HepG2 (cell line): ENCODE results near the gene ZFP36L2. TPM values are rescaled to one million over a fixed set of nuclear protein-coding genes. Genes with fewer than 3 reads are reported as not detected.

Experiments used
- ATAC-seq: fragments of 200-7000 bp; cut with Tn5 transposase; 3 replicates; pipeline ENCODE4 v1.9.1; 2020; ENCODE audit warnings: mild to moderate bottlenecking, moderate library complexity
- BruUV-seq: library from RNA; stranded (reverse); fragments of 400-500 nt; replicated peaks from 2 replicates; lab custom pipeline; 2021; lab: Mats Ljungman, UMichigan
- CTCF ChIA-PET: fragments of 300-600 bp; formaldehyde crosslinking; extraction: SDS; loops from one replicate; lab custom pipeline; 2021; ENCODE audit warnings: low total read pairs, inconsistent platforms, low intra/inter-chr PET ratio; lab: Yijun Ruan, JAX
- POLR2A ChIA-PET: fragments of 350-600 bp; sonication (Branson Sonifier 250); formaldehyde crosslinking; loops from one replicate; lab custom pipeline; 2020; ENCODE audit warnings: antibody characterized with exemption, inconsistent platforms; lab: Yijun Ruan, JAX
- DNase-seq: peaks from one replicate; pipeline ENCODE4 v3.0.0-alpha.2; 2015; ENCODE audit warnings: low spot score
- FAIRE-seq: peaks from 3 replicates; lab custom pipeline; 2011; peaks lifted over from hg19 to GRCh38; lab: Jason Lieb, UNC
- H2AFZ ChIP-seq: one replicate; pipeline ENCODE4 v1.6.1; 2011; ENCODE audit warnings: low read length, inconsistent platforms
- H3K27ac ChIP-seq: fragments of 300-600 bp; 3 replicates; pipeline ENCODE4 v1.8.0; 2011; ENCODE audit warnings: mixed run types, mild to moderate bottlenecking, mixed read lengths, low read length, inconsistent platforms; ENCODE audit not compliant: insufficient read depth; ENCODE audit errors: extremely low read length
- H3K27me3 ChIP-seq, 2 experiments: fragments of 200-600 bp in 1 of 2; 2 replicates in 1 of 2; 3 replicates in 1 of 2; pipeline versions ENCODE4 v1.6.0 to v1.8.0; 2011; ENCODE audit warnings: low read length in 2 of 2, mild to moderate bottlenecking in 2 of 2, moderate library complexity in 2 of 2, inconsistent platforms in 1 of 2; ENCODE audit not compliant: insufficient read depth in 2 of 2, control insufficient read depth in 1 of 2
- H3K36me3 ChIP-seq, 2 experiments: fragments of 200-600 bp in 1 of 2; replicated peaks in 1 of 2; 2 replicates in 1 of 2; 3 replicates in 1 of 2; pipeline versions ENCODE4 v1.5.1 to v1.8.0; 2011; ENCODE audit warnings: low read length in 2 of 2, inconsistent platforms in 1 of 2; ENCODE audit not compliant: insufficient read depth in 2 of 2, control insufficient read depth in 1 of 2
- H3K4me1 ChIP-seq: 2 replicates; pipeline ENCODE4 v1.5.1; 2012; ENCODE audit warnings: low read length, inconsistent platforms; ENCODE audit not compliant: insufficient read depth
- H3K4me2 ChIP-seq: 2 replicates; pipeline ENCODE4 v1.6.0; 2011; ENCODE audit warnings: low read depth, low read length, inconsistent platforms
- H3K4me3 ChIP-seq, 3 experiments: fragments of 200-600 bp in 1 of 3; sonication (generic), shearing (Covaris generic) in 1 of 3; replicated peaks in 1 of 3; 2 replicates each; pipeline ENCODE4 v1.5.1; 2011 to 2016; ENCODE audit warnings: low read length in 3 of 3, inconsistent platforms in 2 of 3, low read depth in 2 of 3, mild to moderate bottlenecking in 2 of 3, control low read depth in 1 of 3, mixed read lengths in 1 of 3; ENCODE audit not compliant: insufficient read depth in 1 of 3
- H3K79me2 ChIP-seq: one replicate; pipeline ENCODE4 v1.6.1; 2011; ENCODE audit warnings: low read length, inconsistent platforms; ENCODE audit not compliant: insufficient read depth
- H3K9ac ChIP-seq: 2 replicates; pipeline ENCODE4 v1.6.0; 2011; ENCODE audit warnings: mild to moderate bottlenecking, low read depth, low read length, inconsistent platforms; ENCODE audit not compliant: insufficient read depth
- H3K9me3 ChIP-seq: 2 replicates; pipeline ENCODE4 v1.5.1; 2012; ENCODE audit warnings: mild to moderate bottlenecking, low read length
- H4K20me1 ChIP-seq: 2 replicates; pipeline ENCODE4 v1.6.0; 2011; ENCODE audit warnings: inconsistent platforms, mild to moderate bottlenecking, low read length, moderate library complexity; ENCODE audit not compliant: insufficient read depth
- ATF1 ChIP-seq: IDR thresholded peaks from 2 replicates; pipeline ENCODE4 v1.6.1; 2016; ENCODE audit warnings: mild to moderate bottlenecking, control low read depth
- PPARG ChIP-seq: conservative IDR thresholded peaks from 2 replicates; pipeline ENCODE4 v1.6.1; 2016; ENCODE audit warnings: missing biosample characterization, missing genetic modification reagents
- STAG1 ChIP-seq: sonication (generic); formaldehyde crosslinking; IDR thresholded peaks from 2 replicates; pipeline ENCODE4 v1.4.0; 2020; ENCODE audit warnings: missing genetic modification reagents
- TARDBP ChIP-seq: sonication (generic); formaldehyde crosslinking; IDR thresholded peaks from 2 replicates; pipeline ENCODE4 v1.8.0; 2022; ENCODE audit warnings: mild to moderate bottlenecking, missing genetic modification reagents
- ZFP82 ChIP-seq: sonication (generic); formaldehyde crosslinking; IDR thresholded peaks from 2 replicates; pipeline ENCODE4 v1.5.1; 2020; ENCODE audit warnings: mild to moderate bottlenecking, missing genetic modification reagents, borderline replicate concordance
- ZNF20 ChIP-seq: sonication (generic); formaldehyde crosslinking; IDR thresholded peaks from 2 replicates; pipeline ENCODE4 v1.4.0; 2020; ENCODE audit warnings: mild to moderate bottlenecking, moderate library complexity, missing genetic modification reagents
- WGBS: methylation state at CpG from one replicate; pipeline ENCODE4 v1.1.6; 2017; ENCODE audit warnings: low lambda C conversion rate; 5-methylcytosine and 5-hydroxymethylcytosine counted together
- in situ Hi-C: cut with HindIII; loops from 2 replicates; pipeline ENCODE4 v1.10.0; 2017; ENCODE audit warnings: low pct_unique_long_range_greater_than_20kb; ENCODE audit not compliant: extremely low pct_ligation_motif_present
- intact Hi-C: fragments of 100-400 bp; cut with micrococcal nuclease; formaldehyde crosslinking; loops from one replicate; pipeline ENCODE4 v1.10.0; 2022; ENCODE audit not compliant: unreplicated experiment
- polyA plus RNA-seq, 8 experiments: library from polyadenylated mRNA; depleted of rRNA in 3 of 8; stranded (reverse) in 7 of 8; unstranded in 1 of 8; fragments of >200 nt; fragmentation: Illumina TruSeq in 4 of 8; extraction: Trizol in 4 of 8; gene quantifications; 2 replicates each; pipeline versions ENCODE4 v1.2.1 to v1.2.3, GENCODE V29; 2011 to 2016; ENCODE audit warnings: low read depth in 4 of 8, missing spikeins in 1 of 8, mixed read lengths in 1 of 8; ENCODE audit not compliant: insufficient read depth in 1 of 8
- total RNA-seq, 5 experiments: library from RNA; depleted of rRNA; stranded (reverse); fragments of >200 nt; fragmentation: Illumina TruSeq; extraction: Trizol; gene quantifications; 2 replicates each; pipeline ENCODE4 v1.2.3, GENCODE V29; 2016; ENCODE audit warnings: low read depth in 1 of 5
- TF ChIP-seq, protein P1 (sequence below): sonication (generic); formaldehyde crosslinking; IDR thresholded peaks from 2 replicates; pipeline ENCODE4 v1.5.0; 2020; ENCODE audit warnings: mild to moderate bottlenecking, missing genetic modification reagents, moderate library complexity

ZFP36L2 gene
- total and polyA plus RNA-seq, 2 of the 13 experiments (the other 11 are each of a cell fraction or from before 2014, with no cell fraction given) = 11.2 to 21.8 TPM

DNA sequence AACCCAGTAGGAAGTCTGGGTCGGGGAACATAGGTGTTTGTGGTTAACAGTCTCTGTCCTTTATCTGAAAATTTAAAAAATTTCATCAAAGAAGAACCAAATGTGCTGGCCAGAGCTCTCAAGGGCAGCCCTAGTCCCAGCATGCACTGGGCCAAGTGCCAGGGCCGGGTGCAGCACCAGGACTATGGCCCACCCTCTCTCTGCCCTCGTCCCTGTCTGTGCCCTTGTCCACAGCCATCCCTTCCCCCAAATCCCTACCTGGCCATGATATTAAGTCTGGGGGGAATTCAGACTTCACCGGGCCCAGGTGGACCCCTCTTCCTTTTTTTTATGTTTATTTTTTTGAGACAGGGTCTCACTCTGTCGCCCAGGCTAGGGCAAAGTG lies 14.4 kb upstream of the ZFP36L2 start:
- CTCF ChIA-PET = no interaction called here

DNA sequence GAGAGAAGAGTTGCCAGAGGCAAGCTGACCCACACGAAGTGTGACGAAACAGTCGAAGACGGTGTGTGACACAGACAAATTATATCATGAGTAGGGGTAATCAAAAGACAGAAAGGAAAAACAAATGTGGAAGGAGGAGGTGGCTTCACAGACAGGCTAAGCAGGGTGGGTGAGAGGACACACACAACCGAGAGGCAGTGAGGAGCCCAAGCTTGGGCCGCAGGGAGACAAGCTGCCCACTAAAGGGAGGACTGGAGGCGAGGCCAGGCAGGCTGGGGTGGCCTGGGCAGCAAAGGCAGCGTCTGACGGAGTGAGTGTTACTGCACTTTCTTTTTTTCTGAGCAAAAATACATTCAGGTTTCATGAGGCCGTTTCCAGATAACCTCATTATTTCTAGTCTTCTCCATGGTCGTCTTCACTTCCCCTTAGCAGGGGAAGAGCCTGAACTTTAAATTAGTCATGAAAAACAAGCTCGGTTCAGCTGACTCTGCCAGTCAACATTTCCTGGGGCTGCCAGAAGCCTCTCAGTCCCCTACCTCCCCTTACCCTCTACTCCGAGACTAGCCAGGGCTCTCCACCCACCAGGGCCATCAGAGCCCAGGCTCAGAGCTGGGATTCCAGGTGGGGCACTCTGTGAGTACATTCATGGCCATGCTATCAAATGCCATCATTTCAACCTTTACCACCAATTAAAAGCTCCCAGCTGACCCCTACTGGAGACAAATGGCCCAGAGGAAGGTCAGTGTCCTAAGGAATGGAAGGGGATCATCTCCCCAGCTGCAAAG lies 13.8 kb upstream of the ZFP36L2 start:
- FAIRE-seq = no peak

More for the DNA sequence above, 14.4 kb upstream of the ZFP36L2 start:
- no peak for DNase-seq
- H4K20me1 ChIP-seq = no peaks in the 10 kb centered on the region
- intact Hi-C loops = no loop called here
- H3K27me3 ChIP-seq = no peaks in the 10 kb centered on the region
- 95% methylated on average over 5 of the region's 5 CpGs for WGBS
- no TSS peak for BruUV-seq
- in situ Hi-C loops = no loop called here
- no peak overlapping the region for H3K9ac ChIP-seq
- no peak overlapping the region for H2AFZ ChIP-seq
- TF ChIP-seq TARDBP (CRISPR knock-in tag) = no peak
- TF ChIP-seq ZNF20 = no peak
- no peak for TF ChIP-seq ATF1 (CRISPR knock-in tag)
- peaks cover 0 to 15% of the 10 kb centered on the region in 2 experiments; a peak in 1 of 5 replicates for H3K36me3 ChIP-seq
- no peak for FAIRE-seq
- no peaks in the 10 kb centered on the region for H3K4me1 ChIP-seq
- no peaks in the 10 kb centered on the region for H3K79me2 ChIP-seq
- no peak overlapping the region for H3K4me2 ChIP-seq
- H3K27ac ChIP-seq = no peak overlapping the region
- no peaks in the 10 kb centered on the region for H3K9me3 ChIP-seq
- POLR2A ChIA-PET = interaction anchor here (1.4 to 1.6 kb wide), 2 partner anchors 14 to 19 kb away, joined by 3 to 7 read pairs; partner anchors contain the start of gene ZFP36L2
- H3K4me3 ChIP-seq = no peak overlapping the region
- peak; percentile 14; the same call in 2 of the 3 replicates for ATAC-seq

More for the DNA sequence above, 13.8 kb upstream of the ZFP36L2 start:
- Histone ChIP-seq H3K9ac (no peak overlapping the region), H2AFZ (no peak overlapping the region), H3K4me2 (no peak overlapping the region), H3K27me3 (no peaks in the 10 kb centered on the region), H3K9me3 (no peaks in the 10 kb centered on the region), H3K36me3 (peaks cover 0 to 15% of the 10 kb centered on the region in 2 experiments; a peak in 1 of 5 replicates), H4K20me1 (no peaks in the 10 kb centered on the region), H3K4me3 (no peak overlapping the region), H3K27ac (no peak overlapping the region), H3K4me1 (no peaks in the 10 kb centered on the region), H3K79me2 (no peaks in the 10 kb centered on the region)
- POLR2A ChIA-PET = interaction anchor here (1.0 to 1.6 kb wide), 3 partner anchors 9 to 18 kb away, joined by 3 to 7 read pairs (median 3); partner anchors contain the start of gene ZFP36L2
- WGBS = 94% methylated on average over 13 of the region's 13 CpGs
- CTCF ChIA-PET = no interaction called here
- in situ Hi-C loops = no loop called here
- DNase-seq (no peak), ATAC-seq (peak; percentile 36; the same call in 2 of the 3 replicates)
- intact Hi-C loops = no loop called here
- TF ChIP-seq ZFP82 (no peak), PPARG (0 out of 2 replicates have a peak, but pooled peaks have one; percentile 28), STAG1 (CRISPR knock-in tag) (peak; percentile 56)
- TF ChIP-seq, protein P1, sequence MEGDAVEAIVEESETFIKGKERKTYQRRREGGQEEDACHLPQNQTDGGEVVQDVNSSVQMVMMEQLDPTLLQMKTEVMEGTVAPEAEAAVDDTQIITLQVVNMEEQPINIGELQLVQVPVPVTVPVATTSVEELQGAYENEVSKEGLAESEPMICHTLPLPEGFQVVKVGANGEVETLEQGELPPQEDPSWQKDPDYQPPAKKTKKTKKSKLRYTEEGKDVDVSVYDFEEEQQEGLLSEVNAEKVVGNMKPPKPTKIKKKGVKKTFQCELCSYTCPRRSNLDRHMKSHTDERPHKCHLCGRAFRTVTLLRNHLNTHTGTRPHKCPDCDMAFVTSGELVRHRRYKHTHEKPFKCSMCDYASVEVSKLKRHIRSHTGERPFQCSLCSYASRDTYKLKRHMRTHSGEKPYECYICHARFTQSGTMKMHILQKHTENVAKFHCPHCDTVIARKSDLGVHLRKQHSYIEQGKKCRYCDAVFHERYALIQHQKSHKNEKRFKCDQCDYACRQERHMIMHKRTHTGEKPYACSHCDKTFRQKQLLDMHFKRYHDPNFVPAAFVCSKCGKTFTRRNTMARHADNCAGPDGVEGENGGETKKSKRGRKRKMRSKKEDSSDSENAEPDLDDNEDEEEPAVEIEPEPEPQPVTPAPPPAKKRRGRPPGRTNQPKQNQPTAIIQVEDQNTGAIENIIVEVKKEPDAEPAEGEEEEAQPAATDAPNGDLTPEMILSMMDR (CRISPR knock-in tag) = peak; percentile 49
- no TSS peak for BruUV-seq
